Measurements from ENCODE around the gene ISM1.

DNA sequence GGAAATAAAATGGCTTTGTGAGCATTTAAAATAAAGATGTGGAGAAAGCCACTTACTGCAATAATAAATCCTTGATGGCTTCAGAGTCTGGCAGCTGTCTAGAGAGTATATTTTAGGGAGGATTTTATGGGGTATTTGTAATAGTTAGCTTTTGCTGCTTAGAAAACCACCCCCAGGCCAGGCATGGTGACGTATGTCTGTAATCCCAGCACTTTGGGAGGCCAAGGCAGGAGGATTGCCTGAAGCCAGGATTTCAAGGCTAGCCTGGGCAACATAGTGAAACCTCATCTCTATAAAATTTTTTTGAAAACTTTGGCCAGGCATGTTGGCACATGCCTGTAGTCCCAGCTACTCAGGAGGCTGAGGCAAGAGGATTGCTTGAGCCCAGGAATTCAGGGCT is 63.8 kb downstream of the ISM1 start:
- TF ChIP-seq, protein P1, sequence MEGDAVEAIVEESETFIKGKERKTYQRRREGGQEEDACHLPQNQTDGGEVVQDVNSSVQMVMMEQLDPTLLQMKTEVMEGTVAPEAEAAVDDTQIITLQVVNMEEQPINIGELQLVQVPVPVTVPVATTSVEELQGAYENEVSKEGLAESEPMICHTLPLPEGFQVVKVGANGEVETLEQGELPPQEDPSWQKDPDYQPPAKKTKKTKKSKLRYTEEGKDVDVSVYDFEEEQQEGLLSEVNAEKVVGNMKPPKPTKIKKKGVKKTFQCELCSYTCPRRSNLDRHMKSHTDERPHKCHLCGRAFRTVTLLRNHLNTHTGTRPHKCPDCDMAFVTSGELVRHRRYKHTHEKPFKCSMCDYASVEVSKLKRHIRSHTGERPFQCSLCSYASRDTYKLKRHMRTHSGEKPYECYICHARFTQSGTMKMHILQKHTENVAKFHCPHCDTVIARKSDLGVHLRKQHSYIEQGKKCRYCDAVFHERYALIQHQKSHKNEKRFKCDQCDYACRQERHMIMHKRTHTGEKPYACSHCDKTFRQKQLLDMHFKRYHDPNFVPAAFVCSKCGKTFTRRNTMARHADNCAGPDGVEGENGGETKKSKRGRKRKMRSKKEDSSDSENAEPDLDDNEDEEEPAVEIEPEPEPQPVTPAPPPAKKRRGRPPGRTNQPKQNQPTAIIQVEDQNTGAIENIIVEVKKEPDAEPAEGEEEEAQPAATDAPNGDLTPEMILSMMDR (IDR thresholded peaks at IDR 0.05), result no peak
- TF ChIP-seq POLR2A (IDR thresholded peaks at IDR 0.05), result no peak
